ENCODE data around the gene JAKMIP1.

DNA sequence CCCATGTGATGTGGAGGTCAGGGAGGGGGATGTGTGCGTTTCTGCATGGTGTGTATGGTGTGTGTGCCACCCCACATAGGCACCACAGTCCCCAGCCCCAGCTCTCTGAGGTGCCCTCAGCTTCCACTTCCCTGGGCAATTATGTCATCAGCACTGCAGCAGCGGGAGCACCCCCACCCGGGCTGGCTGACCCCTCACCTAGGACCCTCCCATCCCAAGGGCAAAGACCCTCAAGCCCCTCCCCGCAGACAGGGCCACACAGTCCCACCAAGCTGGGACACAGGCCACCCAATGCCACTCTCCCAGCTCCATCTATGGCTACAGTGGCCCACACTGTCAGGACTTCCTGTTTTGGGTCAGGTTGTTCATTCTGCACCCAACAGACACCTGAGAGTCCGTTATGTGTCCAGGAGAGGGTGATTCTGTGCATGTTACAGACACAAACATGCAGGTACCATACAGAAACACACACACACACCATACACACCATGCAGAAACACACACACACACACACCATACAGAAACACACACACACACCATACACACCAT, 75.2 kb downstream of the JAKMIP1 start:
- TF ChIP-seq YY1 (IDR thresholded peaks at IDR 0.05; ENCODE audit: insufficient read depth, insufficient read length) (no peak), ZNF274 (IDR thresholded peaks at IDR 0.05; ENCODE audit: low read depth, low read length) (no peak)

Data from NT2/D1 (cell line).